ENCODE results near the gene PEX13. TPM values are rescaled to one million over a fixed set of nuclear protein-coding genes. Genes with fewer than 3 reads are reported as not detected.
"Not testable (repeated sequence)": the region's sequence is repeated elsewhere in the genome, so short reads cannot be mapped to it uniquely, and the experiment has no call there.

The PEX13 gene
- total RNA-seq, 2 experiments from 2014 or later = 14.3 to 14.5 TPM

DNA sequence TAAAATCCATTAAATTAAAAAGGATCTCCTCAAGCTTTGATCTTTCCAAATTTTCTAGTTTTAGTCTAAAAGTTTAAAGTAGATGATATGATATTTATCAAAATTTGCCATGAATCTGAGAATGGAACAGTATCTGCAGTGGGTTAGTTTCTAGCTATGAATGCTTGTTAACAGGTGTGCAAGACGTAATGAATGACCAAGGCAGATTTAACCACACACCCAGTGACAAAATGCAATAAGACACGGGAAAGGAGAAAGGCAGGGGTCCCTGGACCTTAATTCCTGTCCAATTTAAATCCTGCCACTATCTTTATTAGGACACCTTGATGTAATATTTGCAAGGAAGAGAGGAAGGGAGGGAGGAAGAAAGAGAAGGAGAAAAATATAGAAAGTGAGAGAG is 30.5 kb upstream of the PEX13 start:
- Mint-ChIP-seq H3K4me3 (no peak overlapping the region), H3K27ac (no peak overlapping the region), H3K36me3 (ENCODE audit: low read depth) (peaks cover 19% of the 10 kb centered on the region), H3K9me3 (peaks cover 5% of the 10 kb centered on the region), H3K4me1 (peaks cover 3% of the 10 kb centered on the region), H3K27me3 (no peaks in the 10 kb centered on the region)
- POLR2A ChIA-PET = no interaction called here
- CTCF ChIA-PET = interaction anchor here (1.0 to 1.1 kb wide), 2 partner anchors 16 to 220 kb away, joined by 3 read pairs; no protein-coding TSS in a partner anchor
- DNase-seq = no peak

DNA sequence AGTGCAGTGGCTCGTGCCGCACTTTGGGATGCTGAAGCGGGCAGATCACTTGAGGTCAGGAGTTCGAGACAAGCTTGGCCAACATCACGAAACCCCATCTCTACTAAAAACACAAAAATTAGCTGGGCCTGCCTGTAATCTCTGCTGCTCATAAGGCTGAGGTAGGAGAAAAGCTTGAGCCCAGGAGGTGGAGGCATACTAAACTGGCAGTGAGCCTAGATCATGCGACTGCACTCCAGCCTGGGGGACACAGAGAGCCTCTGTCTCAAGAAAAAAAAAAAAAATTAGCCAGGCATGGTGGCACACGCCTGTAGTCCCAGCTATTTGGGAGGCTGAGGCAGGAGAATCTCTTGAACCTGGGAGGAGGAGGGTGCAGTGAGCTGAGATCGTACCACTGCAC is 29.9 kb upstream of the PEX13 start:
- not testable (repeated sequence) for H3K9me3 Mint-ChIP-seq, DNase-seq, H3K4me3 Mint-ChIP-seq, H3K27me3 Mint-ChIP-seq, H3K4me1 Mint-ChIP-seq, H3K27ac Mint-ChIP-seq
- CTCF ChIA-PET = interaction anchor here (1.0 to 1.1 kb wide), 2 partner anchors 17 to 221 kb away, joined by 3 read pairs; no protein-coding TSS in a partner anchor
- POLR2A ChIA-PET = interaction anchor here (0.6 kb wide), 1 partner anchor 11 kb away, joined by 3 read pairs; no protein-coding TSS in a partner anchor
- peaks cover 22% of the 10 kb centered on the region for H3K36me3 Mint-ChIP-seq (ENCODE audit: low read depth)

DNA sequence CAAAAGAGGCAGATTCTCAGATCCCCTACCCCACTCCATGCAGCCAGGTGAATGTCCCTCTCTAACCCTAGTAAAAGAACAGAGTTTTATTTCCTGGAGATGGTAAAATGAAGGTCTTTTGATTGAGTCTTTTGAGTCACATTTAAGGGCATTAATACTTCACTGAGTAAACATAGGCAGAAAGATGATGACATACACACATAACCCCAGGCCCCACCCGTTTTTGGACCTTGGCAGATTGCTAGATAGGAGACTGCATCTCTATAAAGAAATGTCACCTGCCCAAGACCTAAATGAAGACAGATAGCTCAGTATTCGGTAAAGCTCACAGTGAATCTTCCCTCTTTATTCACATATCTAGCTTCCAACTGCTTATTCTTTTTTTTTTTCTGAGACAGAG is 28.3 kb upstream of the PEX13 start:
- Mint-ChIP-seq H3K4me3 (no peak overlapping the region), H3K27ac (no peak overlapping the region), H3K4me1 (peaks cover 11% of the 10 kb centered on the region), H3K27me3 (no peaks in the 10 kb centered on the region), H3K36me3 (ENCODE audit: low read depth) (peaks cover 33% of the 10 kb centered on the region), H3K9me3 (peaks cover 11% of the 10 kb centered on the region)
- ChIA-PET CTCF (interaction anchor here (0.6 kb wide), 1 partner anchor 9 kb away, joined by 5 read pairs; no protein-coding TSS in a partner anchor), POLR2A (interaction anchor here (0.6 kb wide), 1 partner anchor 13 kb away, joined by 6 read pairs; no protein-coding TSS in a partner anchor)
- DNase-seq = no peak

DNA sequence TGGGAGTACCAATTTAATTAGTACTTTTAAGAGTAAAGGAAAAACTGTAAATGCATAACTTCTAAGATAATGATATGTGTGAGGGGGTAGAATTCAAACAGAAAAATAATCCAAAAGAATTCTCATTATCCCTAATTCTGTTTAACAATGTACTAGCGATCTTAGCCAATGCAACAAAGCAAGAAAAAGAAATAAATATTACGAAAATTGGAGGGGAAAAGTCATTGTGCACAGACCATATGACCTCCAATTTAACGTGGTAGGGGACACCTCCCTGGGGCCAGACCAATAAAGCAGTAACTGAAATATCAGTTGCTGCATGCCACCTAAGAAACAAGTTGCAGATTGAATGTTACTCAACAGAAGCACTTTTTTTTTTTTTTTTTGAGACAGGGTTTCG is 25.9 kb upstream of the PEX13 start:
- Mint-ChIP-seq H3K27me3 (no peaks in the 10 kb centered on the region), H3K9me3 (peaks cover 11% of the 10 kb centered on the region), H3K4me3 (no peak overlapping the region), H3K27ac (no peak overlapping the region), H3K36me3 (ENCODE audit: low read depth) (peaks cover 33% of the 10 kb centered on the region), H3K4me1 (peaks cover 11% of the 10 kb centered on the region)
- POLR2A ChIA-PET = no interaction called here
- CTCF ChIA-PET = interaction anchor here (1.2 to 2.0 kb wide), 3 partner anchors 15 to 170 kb away, joined by 3 to 4 read pairs (median 4); partner anchors contain the start of gene REL
- DNase-seq = no peak

DNA sequence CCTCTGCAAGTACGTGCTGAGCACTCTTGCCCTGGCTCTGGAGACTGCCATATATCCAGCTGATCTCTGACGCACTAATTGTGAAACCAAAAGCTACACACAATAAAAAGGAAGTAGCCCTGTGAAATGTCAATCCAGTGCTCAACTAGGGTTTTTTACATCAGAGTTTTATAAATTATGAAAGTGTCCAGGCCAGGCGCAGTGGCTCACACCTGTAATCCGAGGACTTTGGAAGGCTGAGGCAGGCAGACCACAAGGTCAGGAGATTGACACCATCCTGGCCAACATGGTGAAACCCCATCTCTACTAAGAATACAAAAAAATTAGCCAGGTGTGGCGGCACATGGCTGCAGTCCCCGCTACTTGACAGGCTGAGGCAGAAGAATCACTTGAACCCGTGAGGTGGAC is 24.5 kb upstream of the PEX13 start:
- CTCF ChIA-PET = interaction anchor here (0.9 to 2.0 kb wide), 4 partner anchors 13 to 192 kb away, joined by 3 to 4 read pairs (median 4); no protein-coding TSS in a partner anchor
- H3K4me1 Mint-ChIP-seq = peaks cover 11% of the 10 kb centered on the region
- peaks cover 11% of the 10 kb centered on the region for H3K9me3 Mint-ChIP-seq
- peak; percentile 16 for DNase-seq
- H3K4me3 Mint-ChIP-seq = peak overlapping the region; percentile 3
- peak overlapping the region; percentile 78 for H3K27ac Mint-ChIP-seq
- POLR2A ChIA-PET = interaction anchor here (0.5 kb wide), 1 partner anchor 110 kb away, joined by 3 read pairs; no protein-coding TSS in a partner anchor
- no peaks in the 10 kb centered on the region for H3K27me3 Mint-ChIP-seq
- peaks cover 30% of the 10 kb centered on the region for H3K36me3 Mint-ChIP-seq (ENCODE audit: low read depth)

DNA sequence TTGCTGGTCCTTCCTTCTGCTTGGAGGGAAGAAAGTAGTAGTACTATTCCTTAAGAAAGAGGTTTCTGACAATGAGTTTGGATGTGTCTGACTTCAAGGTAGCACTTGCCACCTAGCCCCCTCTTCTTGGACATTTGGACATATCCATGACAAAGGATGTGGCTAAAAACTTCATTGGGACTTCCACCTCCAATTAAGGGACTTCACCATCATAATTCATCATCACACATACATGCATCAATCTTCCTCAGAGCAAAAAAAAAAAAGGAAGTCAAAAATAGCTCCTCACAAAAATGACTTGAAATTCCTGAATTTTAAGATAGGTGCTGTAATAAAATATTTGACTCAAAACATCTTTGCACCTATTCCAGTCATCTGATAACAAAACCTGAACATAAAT is 23.4 kb upstream of the PEX13 start:
- POLR2A ChIA-PET = no interaction called here
- H3K27ac Mint-ChIP-seq = peak overlapping the region; percentile 9
- H3K36me3 Mint-ChIP-seq (ENCODE audit: low read depth) = peaks cover 30% of the 10 kb centered on the region
- peaks cover 10% of the 10 kb centered on the region for H3K4me1 Mint-ChIP-seq
- H3K9me3 Mint-ChIP-seq = peaks cover 11% of the 10 kb centered on the region
- H3K27me3 Mint-ChIP-seq = no peaks in the 10 kb centered on the region
- no peak overlapping the region for H3K4me3 Mint-ChIP-seq
- CTCF ChIA-PET = no interaction called here
- DNase-seq = no peak

DNA sequence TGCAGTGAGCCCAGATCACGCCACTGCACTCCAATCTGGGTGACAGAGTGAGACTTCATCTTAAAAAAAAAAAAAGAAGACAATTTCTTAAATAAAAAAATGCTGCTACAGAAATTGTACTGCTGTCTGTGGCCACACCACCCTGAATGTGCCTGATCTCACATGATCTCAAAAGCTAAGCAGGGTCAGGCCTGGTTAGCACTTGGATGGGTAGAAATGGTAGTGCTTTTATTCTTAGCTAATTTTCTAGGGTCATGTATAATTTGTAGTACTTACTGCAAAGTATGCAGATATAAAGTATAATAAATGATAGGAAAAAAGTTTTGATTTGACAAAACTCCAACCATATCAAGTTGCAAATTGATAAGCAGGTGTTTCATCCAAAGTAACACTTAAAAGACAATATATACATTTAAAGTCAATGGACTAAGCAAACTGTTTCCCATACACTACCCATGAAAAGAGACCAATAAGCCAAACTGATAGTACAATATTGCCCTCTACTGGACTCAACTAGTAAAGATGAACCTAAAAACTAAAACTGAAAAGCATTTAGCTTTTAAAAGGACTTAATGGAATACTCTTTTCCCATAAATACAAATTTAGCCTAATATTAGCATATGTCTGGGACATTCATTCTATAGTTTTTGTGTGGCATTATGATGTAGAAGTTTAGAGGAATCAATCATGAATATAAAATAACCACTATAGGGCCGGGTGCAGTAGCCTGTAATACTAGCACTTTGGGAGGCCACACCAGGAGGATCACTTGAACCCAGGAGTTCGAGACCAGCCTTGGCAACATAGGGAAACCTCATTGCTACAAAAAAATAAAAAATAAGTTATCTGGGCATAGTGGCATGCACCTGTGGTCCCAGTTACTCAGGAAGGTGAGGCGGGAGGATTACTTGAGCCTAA is 18.6 kb upstream of the PEX13 start:
- ChIA-PET POLR2A (no interaction called here), CTCF (interaction anchor here (0.6 to 2.3 kb wide), 17 partner anchors 9 to 698 kb away, joined by 3 to 6 read pairs (median 3); no protein-coding TSS in a partner anchor)
- H3K27me3 Mint-ChIP-seq = no peaks in the 10 kb centered on the region
- no peaks in the 10 kb centered on the region for H3K9me3 Mint-ChIP-seq
- H3K4me3 Mint-ChIP-seq = no peak overlapping the region
- no peak for DNase-seq
- H3K27ac Mint-ChIP-seq = no peak overlapping the region
- H3K4me1 Mint-ChIP-seq = no peaks in the 10 kb centered on the region
- H3K36me3 Mint-ChIP-seq (ENCODE audit: low read depth) = peaks cover 3% of the 10 kb centered on the region

DNA sequence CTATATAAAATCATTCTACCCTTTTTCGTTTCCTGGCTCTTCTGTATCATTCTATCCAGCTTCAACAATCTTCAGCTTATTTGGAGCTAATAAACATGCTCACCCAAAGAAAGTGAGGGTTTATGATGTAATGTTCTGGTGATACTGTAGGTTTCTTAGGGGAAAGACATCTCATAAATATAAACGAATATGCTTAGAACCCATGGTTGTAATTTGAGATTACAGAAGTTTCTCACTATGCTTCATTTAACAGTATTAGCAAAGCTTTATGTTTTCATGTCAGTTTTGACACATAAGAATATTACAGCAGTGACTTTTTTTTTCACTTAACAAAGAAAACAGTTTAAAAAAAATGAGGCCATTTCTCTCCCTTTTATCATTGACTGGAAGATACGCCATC is 11.8 kb upstream of the PEX13 start:
- Mint-ChIP-seq H3K9me3 (no peaks in the 10 kb centered on the region), H3K4me3 (no peak overlapping the region), H3K27ac (no peak overlapping the region), H3K27me3 (no peaks in the 10 kb centered on the region), H3K4me1 (no peaks in the 10 kb centered on the region), H3K36me3 (ENCODE audit: low read depth) (peaks cover 2% of the 10 kb centered on the region)
- ChIA-PET POLR2A (interaction anchor here (1.0 kb wide), 1 partner anchor 11 kb away, joined by 3 read pairs; the partner anchor contains the start of gene PEX13), CTCF (interaction anchor here (0.6 to 1.6 kb wide), 4 partner anchors 13 to 823 kb away, joined by 3 to 5 read pairs (median 4); no protein-coding TSS in a partner anchor)
- DNase-seq = no peak

DNA sequence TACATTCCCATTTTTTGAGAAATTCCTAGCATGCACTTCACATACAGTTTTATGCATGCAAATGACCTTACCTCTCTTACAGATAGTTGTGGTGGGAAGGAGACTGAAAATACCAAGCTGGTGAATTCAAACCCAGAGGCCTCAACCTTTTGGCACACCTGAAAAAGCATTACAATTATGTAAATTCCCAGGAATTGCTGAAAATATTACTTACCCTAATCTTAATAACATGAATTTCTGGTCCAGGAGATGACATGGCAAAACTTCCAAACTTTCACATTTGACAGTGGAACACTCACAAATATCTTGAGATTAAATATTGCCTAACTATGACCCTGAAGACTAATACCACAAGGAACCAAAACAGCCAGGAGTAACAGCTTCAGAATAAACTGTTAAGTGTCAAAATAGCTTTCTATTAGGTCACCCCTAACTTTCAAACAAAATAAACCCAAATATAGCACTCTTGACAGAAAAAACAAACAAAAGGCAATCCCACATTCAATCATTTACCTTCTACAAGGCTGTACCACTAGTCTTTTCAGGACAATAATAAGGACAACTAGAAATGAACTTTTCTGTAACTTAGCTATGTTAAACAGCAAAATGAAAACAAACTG is 10.9 kb upstream of the PEX13 start:
- CTCF ChIA-PET = interaction anchor here (1.4 to 1.6 kb wide), 2 partner anchors 14 to 205 kb away, joined by 3 read pairs; no protein-coding TSS in a partner anchor
- DNase-seq = no peak
- Mint-ChIP-seq H3K4me3 (no peak overlapping the region), H3K27ac (no peak overlapping the region), H3K4me1 (no peaks in the 10 kb centered on the region), H3K9me3 (no peaks in the 10 kb centered on the region), H3K36me3 (ENCODE audit: low read depth) (peaks cover 2% of the 10 kb centered on the region), H3K27me3 (no peaks in the 10 kb centered on the region)
- POLR2A ChIA-PET = no interaction called here

DNA sequence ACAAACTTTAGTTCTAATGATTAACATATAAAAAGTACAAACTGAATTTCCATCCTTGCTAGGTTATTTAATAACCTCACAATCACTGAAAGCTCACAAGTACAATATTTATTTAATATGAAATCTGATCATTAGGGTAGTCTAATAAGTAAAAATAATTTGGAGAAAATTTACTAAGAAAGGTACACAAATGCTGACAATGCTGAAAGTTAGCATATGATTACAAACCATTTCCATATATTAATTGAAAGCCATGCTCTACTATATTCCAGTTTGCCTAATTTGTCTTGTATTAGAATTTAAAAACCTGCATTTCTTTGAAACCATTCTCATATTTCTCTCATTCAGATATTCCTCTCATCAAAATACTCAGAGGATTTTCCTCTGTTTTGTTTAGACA is 8.2 kb upstream of the PEX13 start:
- CTCF ChIA-PET = no interaction called here
- no peak for DNase-seq
- Mint-ChIP-seq H3K4me3 (no peak overlapping the region), H3K27ac (no peak overlapping the region), H3K4me1 (peaks cover 7% of the 10 kb centered on the region), H3K9me3 (no peaks in the 10 kb centered on the region), H3K36me3 (ENCODE audit: low read depth) (peaks cover 2% of the 10 kb centered on the region), H3K27me3 (no peaks in the 10 kb centered on the region)
- POLR2A ChIA-PET = no interaction called here

DNA sequence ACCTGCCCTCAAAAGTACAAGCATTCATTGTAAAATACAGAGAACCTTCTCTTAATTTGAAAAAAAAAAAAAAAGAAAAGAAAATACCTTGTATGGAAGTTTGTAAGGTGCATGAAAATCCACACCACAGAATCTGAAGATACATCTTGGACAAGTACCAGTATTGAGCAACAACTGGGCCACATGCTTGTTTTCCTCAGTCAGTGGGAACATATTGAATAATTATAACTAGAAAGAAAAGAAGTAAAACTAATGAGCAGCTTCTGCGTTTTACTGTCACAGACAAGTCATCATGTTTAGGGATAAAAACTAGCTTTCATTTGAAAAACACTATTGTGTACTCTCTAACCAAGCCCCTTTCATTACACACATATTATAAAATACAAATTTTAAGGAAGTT is 5.8 kb upstream of the PEX13 start:
- no peaks in the 10 kb centered on the region for H3K9me3 Mint-ChIP-seq
- ChIA-PET CTCF (interaction anchor here (0.6 to 0.7 kb wide), 2 partner anchors 277 to 1293 kb away, joined by 3 to 4 read pairs; no protein-coding TSS in a partner anchor), POLR2A (no interaction called here)
- H3K4me1 Mint-ChIP-seq = peaks cover 24% of the 10 kb centered on the region
- H3K4me3 Mint-ChIP-seq = no peak overlapping the region
- H3K27me3 Mint-ChIP-seq = no peaks in the 10 kb centered on the region
- H3K36me3 Mint-ChIP-seq (ENCODE audit: low read depth) = peaks cover 2% of the 10 kb centered on the region
- H3K27ac Mint-ChIP-seq = no peak overlapping the region
- no peak for DNase-seq

DNA sequence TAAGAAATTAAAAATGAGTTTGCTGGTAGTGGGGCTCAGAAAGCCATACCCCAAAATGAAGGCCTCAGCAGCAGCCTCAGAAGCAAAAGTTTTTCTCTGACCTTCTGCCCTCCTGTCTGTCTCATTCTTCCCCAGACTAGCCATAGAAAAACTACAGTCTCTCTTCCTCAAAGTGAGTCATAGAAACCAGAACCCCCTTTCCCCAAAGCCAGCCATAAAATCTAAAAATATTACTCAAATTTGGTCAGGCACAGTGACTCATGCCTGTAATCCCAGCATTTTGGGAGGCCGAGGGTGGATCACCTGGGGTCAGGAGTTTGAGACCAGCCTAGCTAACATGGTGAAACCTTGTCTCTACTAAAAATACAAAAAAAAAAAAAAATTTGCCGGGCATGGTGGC is 5.2 kb upstream of the PEX13 start:
- POLR2A ChIA-PET; DNase-seq; H3K4me3 Mint-ChIP-seq; H3K27me3 Mint-ChIP-seq; H3K9me3 Mint-ChIP-seq; H3K27ac Mint-ChIP-seq; H3K36me3 Mint-ChIP-seq (ENCODE audit: low read depth): not testable (repeated sequence)
- peaks cover 26% of the 10 kb centered on the region for H3K4me1 Mint-ChIP-seq
- CTCF ChIA-PET = interaction anchor here (0.6 kb wide), 1 partner anchor 278 kb away, joined by 4 read pairs; no protein-coding TSS in a partner anchor

DNA sequence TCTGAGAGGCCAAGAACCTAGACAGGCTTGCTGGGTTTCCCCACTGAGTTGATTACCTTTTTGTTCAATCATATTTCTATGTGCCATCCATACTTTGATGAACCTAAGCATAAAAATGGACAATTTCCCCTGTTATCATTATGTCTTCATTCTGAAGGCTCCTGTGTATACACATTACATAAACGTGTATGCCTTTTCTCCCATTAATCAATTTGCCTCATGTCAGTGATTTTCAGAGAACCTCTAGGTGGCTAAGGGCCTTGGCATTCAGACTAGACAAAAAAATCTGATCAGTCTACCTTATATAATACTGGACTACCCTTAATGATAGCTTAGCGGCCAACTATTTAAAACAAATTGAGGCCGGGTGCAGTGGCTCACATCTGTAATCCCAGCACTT is 4.1 kb upstream of the PEX13 start:
- Mint-ChIP-seq H3K4me3 (no peak overlapping the region), H3K27ac (no peak overlapping the region), H3K4me1 (peaks cover 26% of the 10 kb centered on the region), H3K27me3 (no peaks in the 10 kb centered on the region), H3K9me3 (no peaks in the 10 kb centered on the region), H3K36me3 (ENCODE audit: low read depth) (peaks cover 2% of the 10 kb centered on the region)
- ChIA-PET CTCF (no interaction called here), POLR2A (no interaction called here)
- DNase-seq = no peak

All from activated CD4-positive, alpha-beta T cell treated with anti-CD3 and anti-CD28 coated beads, Interleukin-2, amount 10 ng/mL, durations not matched to agents 7 days and 5 days (primary cell).